Immature natural killer cell (primary cell): ENCODE measurements around the gene LRRC75A. TPM values are rescaled to one million over a fixed set of nuclear protein-coding genes. Genes with fewer than 3 reads are reported as not detected.
A peak's percentile ranks its signal among the peaks of the same experiment; 100 is the strongest.
"Not testable (repeated sequence)": the region's sequence is repeated elsewhere in the genome, so short reads cannot be mapped to it uniquely, and the experiment has no call there.

Experiments
- DNase-seq, 3 donors: peaks; one replicate each; pipeline ENCODE4 v3.0.0; 2022; ENCODE audit warnings: mixed read lengths in 1 of 3
- H3K27ac Mint-ChIP-seq, 6 donors: one replicate each; pipeline ENCODE4 v1.8.0; 2020; ENCODE audit warnings: mixed read lengths in 6 of 6, mild to moderate bottlenecking in 5 of 6, inconsistent platforms in 4 of 6, moderate library complexity in 3 of 6
- H3K27me3 Mint-ChIP-seq, 3 donors: one replicate each; pipeline ENCODE4 v1.8.0; 2020 to 2021; ENCODE audit warnings: low read depth in 3 of 3, mild to moderate bottlenecking in 3 of 3, mixed read lengths in 3 of 3, moderate library complexity in 3 of 3, inconsistent platforms in 1 of 3
- H3K36me3 Mint-ChIP-seq, 3 donors: one replicate each; pipeline ENCODE4 v1.8.0; 2020; ENCODE audit warnings: mixed read lengths in 3 of 3, inconsistent platforms in 2 of 3, mild to moderate bottlenecking in 2 of 3
- H3K4me1 Mint-ChIP-seq, 2 donors: one replicate each; pipeline ENCODE4 v1.8.0; 2020; ENCODE audit warnings: inconsistent platforms in 2 of 2, mild to moderate bottlenecking in 2 of 2, mixed read lengths in 2 of 2, moderate library complexity in 1 of 2
- H3K4me3 Mint-ChIP-seq, 5 donors: one replicate each; pipeline ENCODE4 v1.8.0; 2020; ENCODE audit warnings: mild to moderate bottlenecking in 5 of 5, mixed read lengths in 5 of 5, inconsistent platforms in 3 of 5, moderate library complexity in 3 of 5
- H3K9me3 Mint-ChIP-seq, 6 donors: one replicate each; pipeline ENCODE4 v1.8.0; 2020; ENCODE audit warnings: mild to moderate bottlenecking in 6 of 6, mixed read lengths in 6 of 6, inconsistent platforms in 4 of 6, moderate library complexity in 3 of 6
- polyA plus RNA-seq, 3 donors: library from polyadenylated mRNA; unstranded; fragments of 300-500 nt; fragmentation: Illumina TruSeq; gene quantifications; one replicate each; pipeline ENCODE4 v1.2.3, GENCODE V29; 2021

LRRC75A gene, protein sequence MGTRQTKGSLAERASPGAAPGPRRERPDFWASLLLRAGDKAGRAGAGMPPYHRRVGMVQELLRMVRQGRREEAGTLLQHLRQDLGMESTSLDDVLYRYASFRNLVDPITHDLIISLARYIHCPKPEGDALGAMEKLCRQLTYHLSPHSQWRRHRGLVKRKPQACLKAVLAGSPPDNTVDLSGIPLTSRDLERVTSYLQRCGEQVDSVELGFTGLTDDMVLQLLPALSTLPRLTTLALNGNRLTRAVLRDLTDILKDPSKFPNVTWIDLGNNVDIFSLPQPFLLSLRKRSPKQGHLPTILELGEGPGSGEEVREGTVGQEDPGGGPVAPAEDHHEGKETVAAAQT
- 1 to 10 TPM in 2 of 3 donors, under 1 TPM in 1; 0.93 to 2.1 (median 1.3) TPM for polyA plus RNA-seq

DNA sequence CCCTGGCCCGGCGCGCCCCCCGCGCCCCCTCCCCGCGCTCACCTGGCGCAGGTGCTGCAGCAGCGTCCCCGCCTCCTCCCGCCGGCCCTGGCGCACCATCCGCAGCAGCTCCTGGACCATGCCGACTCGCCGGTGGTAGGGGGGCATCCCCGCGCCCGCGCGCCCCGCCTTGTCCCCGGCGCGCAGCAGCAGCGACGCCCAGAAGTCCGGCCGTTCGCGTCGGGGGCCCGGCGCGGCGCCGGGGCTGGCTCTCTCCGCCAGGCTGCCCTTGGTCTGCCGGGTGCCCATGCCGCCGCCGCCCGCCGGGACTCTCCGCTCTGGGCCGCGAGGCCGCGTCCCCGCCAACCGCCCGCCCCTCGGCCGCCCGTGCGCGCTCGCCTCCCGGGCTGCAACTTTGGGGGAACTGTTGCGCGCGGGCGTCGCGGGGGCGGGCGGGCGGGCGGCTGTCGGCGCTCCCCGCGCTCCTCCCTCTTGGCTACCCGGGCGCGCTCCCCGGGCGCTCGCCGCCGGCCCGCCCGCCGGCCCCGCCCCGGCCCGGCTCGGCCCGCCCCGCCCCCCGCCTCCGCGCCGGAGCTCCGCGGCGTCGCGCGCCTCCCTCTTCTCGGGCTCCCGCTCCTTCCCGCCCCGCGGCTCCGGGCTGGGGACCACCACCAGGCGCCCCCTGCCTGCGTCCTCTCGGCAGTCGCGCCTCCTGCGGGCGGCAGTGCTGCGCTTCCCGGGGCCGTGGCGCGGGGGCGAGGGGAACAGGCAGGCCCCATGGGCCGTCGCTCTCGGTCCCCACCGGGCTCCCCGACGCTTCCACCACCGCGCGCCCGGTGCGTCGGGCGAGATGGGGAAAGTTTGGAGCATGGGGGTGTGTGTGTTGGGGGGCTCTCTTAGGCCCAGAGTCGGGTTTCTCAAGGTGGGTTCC lies at the start of gene LRRC75A:
Gene LRRC75A, minus strand, starts transcription at position 491 of the 910 bp plus-strand sequence. Its CDS starts 203 bp downstream, at position 288.
- peaks cover 10 to 14% of the 10 kb centered on the region in 2 donors for H3K4me1 Mint-ChIP-seq

GRCh38 chr17:16537130-16537458 lies 45.1 kb upstream of the LRRC75A start:
- peaks cover 0 to 1% (median 0%) of the 10 kb centered on the region in 6 donors for H3K9me3 Mint-ChIP-seq
- peaks cover 0 to 6% (median 4%) of the 10 kb centered on the region in 3 donors for H3K27me3 Mint-ChIP-seq
- no peaks in the 10 kb centered on the region for H3K36me3 Mint-ChIP-seq
- peak overlapping the region; percentile 98 for H3K4me3 Mint-ChIP-seq
- H3K27ac Mint-ChIP-seq = peak overlapping the region; percentile 64 to 93 (median 81)
- peaks cover 22 to 32% of the 10 kb centered on the region in 2 donors for H3K4me1 Mint-ChIP-seq
- peak in 1 of 3 donors; percentile 6 for DNase-seq

More for the DNA sequence above, at the start of gene LRRC75A:
- Mint-ChIP-seq H3K36me3 (no peaks in the 10 kb centered on the region), H3K27ac (peak within 1 kb of the TSS in 1 of 6 donors; percentile 58), H3K27me3 (peaks cover 2 to 7% (median 5%) of the 10 kb centered on the region in 3 donors), H3K9me3 (peaks cover 0 to 3% (median 0%) of the 10 kb centered on the region in 6 donors), H3K4me3 (peak within 1 kb of the TSS; percentile 80 to 88 (median 83))
- peak; percentile 45 to 57 (median 52) for DNase-seq

DNA sequence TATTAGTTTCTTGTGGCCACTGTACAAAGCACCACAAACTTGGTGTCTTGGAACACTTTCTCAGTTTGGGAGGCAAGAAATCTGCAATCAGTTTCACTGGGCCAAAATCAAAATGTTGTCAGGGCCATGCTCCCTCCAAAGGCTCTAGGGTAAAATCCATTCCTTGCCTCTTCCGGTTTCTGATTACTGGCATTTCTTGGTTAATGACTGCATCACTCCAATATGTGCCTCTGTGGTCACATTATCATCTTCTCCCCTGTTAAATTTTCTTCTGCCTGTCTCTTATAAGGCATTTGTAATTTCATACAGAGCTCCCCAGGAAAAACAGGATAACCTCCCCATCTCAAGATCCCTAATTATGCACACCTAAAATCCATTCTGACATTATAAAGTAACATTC lies 42.2 kb upstream of the LRRC75A start:
- Mint-ChIP-seq H3K4me3 (no peak overlapping the region), H3K27ac (no peak overlapping the region), H3K4me1 (peaks cover 22 to 32% of the 10 kb centered on the region in 2 donors), H3K9me3 (peaks cover 0 to 1% (median 0%) of the 10 kb centered on the region in 6 donors), H3K36me3 (no peaks in the 10 kb centered on the region), H3K27me3 (peaks cover 0 to 11% (median 9%) of the 10 kb centered on the region in 3 donors)
- no peak for DNase-seq

DNA sequence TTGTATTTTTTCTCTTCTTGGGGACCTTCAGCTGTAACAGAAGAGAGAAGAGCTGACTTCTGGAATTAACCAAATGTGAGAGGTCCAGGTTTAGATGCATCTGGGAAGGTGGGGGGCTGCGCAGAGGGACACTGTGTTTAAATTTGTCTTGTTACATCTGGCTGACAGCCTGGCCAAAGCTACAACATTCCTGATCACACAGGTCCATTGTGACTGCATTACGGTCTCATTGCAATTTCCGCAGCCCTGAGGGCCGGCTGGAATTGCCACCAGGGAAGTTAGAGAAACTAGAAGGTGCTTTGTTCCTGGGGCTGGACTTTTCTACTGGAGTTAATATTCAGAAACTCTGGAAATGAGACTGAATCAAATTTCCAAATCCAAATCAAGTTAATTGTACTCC lies 37.9 kb upstream of the LRRC75A start:
- no peak overlapping the region for H3K4me3 Mint-ChIP-seq
- H3K27me3 Mint-ChIP-seq = peaks cover 9 to 15% (median 10%) of the 10 kb centered on the region in 3 donors
- no peaks in the 10 kb centered on the region for H3K9me3 Mint-ChIP-seq
- no peak for DNase-seq
- H3K4me1 Mint-ChIP-seq = peaks cover 2% of the 10 kb centered on the region in 2 donors
- H3K27ac Mint-ChIP-seq = no peak overlapping the region
- H3K36me3 Mint-ChIP-seq = no peaks in the 10 kb centered on the region

DNA sequence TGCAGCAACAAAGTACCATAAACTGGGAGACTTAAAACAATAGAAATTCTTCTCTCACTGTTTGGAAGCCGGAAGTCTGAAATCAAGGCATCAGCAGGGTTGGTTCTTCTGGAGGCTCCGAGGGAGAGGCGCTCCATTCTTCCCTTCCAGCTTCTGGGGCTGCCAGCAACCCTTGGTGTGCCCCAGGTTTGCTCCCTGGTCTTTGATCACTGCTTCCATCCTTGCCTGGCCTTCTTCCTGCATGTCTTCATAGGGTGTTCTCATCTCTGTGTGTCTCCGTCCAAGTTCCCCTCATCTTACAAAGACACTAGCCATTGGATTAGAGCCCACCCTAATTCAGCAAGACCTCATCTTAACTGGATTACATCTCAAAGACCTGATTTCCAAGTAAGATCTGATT lies 35.3 kb upstream of the LRRC75A start:
- Mint-ChIP-seq H3K27ac (no peak overlapping the region), H3K27me3 (peaks cover 9 to 19% (median 10%) of the 10 kb centered on the region in 3 donors), H3K36me3 (no peaks in the 10 kb centered on the region), H3K9me3 (no peaks in the 10 kb centered on the region), H3K4me3 (no peak overlapping the region), H3K4me1 (no peaks in the 10 kb centered on the region)
- DNase-seq = no peak

DNA sequence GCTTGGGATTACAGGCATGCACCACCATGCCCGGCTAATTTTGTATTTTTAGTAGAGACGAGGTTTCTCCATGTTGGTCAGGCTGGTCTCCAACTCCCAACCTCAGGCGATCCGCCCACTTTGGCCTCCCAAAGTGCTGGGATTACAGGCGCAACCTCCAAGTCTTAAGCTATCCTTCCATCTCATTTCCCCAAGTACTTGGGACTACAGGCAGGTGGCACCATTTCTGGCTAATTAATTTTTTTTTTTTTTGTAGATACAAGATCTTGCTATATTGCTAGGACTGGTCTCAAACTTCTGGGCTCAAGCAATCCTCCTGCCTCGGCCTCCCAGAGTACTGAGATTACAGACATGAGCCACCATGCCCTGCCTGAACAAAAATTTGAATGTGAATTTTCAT lies 33.6 kb upstream of the LRRC75A start:
- H3K4me3 Mint-ChIP-seq, H3K36me3 Mint-ChIP-seq, DNase-seq, H3K9me3 Mint-ChIP-seq, H3K27ac Mint-ChIP-seq, H3K4me1 Mint-ChIP-seq: not testable (repeated sequence)
- peaks cover 8 to 15% (median 9%) of the 10 kb centered on the region in 3 donors for H3K27me3 Mint-ChIP-seq

- Mint-ChIP-seq H3K4me3 (no peak overlapping the region), H3K9me3 (no peaks in the 10 kb centered on the region), H3K4me1 (peaks cover 2 to 6% of the 10 kb centered on the region in 2 donors), H3K27me3 (peaks cover 4 to 10% (median 6%) of the 10 kb centered on the region in 3 donors), H3K36me3 (no peaks in the 10 kb centered on the region), H3K27ac (peak overlapping the region in 1 of 6 donors; percentile 43)
- DNase-seq = peak; percentile 63 to 72 (median 66)
These were observed 29.2 kb upstream of the LRRC75A start for GRCh38 chr17:16521070-16521727.

- Mint-ChIP-seq H3K27ac (no peak overlapping the region), H3K4me1 (peaks cover 2 to 6% of the 10 kb centered on the region in 2 donors), H3K27me3 (peaks cover 5 to 12% (median 5%) of the 10 kb centered on the region in 3 donors), H3K9me3 (no peaks in the 10 kb centered on the region), H3K36me3 (no peaks in the 10 kb centered on the region), H3K4me3 (no peak overlapping the region)
- no peak for DNase-seq
These were observed 27.0 kb upstream of the LRRC75A start for GRCh38 chr17:16519021-16519420.

DNA sequence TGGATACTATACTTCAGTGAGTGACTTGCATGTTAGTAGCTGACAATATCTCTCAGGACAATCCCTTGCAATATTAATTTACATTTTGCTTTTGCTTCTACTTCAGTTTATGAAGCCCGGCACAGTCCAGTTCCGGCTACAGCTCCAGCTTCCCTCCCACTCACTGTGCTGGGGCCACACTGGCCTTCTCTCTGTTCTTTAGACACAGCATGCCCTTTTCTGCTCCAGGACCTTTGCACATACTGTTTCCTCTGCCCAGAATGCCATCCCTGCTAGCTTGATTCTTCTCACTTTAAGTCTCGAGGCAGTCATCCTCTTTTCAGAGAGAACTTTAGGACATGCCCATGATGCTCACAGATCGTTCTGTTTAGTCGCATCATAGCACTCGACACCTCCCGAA lies 25.5 kb upstream of the LRRC75A start:
- H3K27me3 Mint-ChIP-seq = peaks cover 5 to 14% (median 5%) of the 10 kb centered on the region in 3 donors
- no peaks in the 10 kb centered on the region for H3K36me3 Mint-ChIP-seq
- H3K4me1 Mint-ChIP-seq = peaks cover 2 to 6% of the 10 kb centered on the region in 2 donors
- no peaks in the 10 kb centered on the region for H3K9me3 Mint-ChIP-seq
- DNase-seq = no peak
- no peak overlapping the region for H3K27ac Mint-ChIP-seq
- H3K4me3 Mint-ChIP-seq = no peak overlapping the region

DNA sequence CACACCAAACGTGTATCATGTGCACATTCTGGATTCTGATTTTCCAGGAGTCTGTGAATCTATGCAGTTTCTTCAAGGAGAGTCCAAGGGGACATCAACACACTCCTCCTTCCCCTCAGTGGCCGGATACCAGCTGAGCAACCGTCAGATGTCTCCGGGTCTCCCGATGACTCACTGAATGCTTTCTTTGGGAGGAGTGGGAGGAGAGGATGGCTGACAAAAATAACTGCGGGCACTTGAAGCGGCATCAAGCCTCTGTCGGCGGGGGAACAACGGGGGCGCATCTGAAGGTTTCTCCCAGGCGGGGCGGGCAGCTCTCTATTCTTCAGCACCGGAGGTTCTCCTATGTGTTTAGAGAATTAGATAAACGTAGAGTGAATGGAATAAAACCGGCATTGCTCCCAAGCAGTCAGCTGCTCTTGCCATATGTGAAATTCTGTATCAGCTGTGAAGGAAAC lies 24.6 kb upstream of the LRRC75A start:
- Mint-ChIP-seq H3K27ac (no peak overlapping the region), H3K4me1 (peaks cover 2 to 6% of the 10 kb centered on the region in 2 donors), H3K9me3 (no peaks in the 10 kb centered on the region), H3K4me3 (no peak overlapping the region), H3K36me3 (no peaks in the 10 kb centered on the region), H3K27me3 (peaks cover 5 to 14% (median 5%) of the 10 kb centered on the region in 3 donors)
- no peak for DNase-seq

GRCh38 chr17:16515933-16516332 lies 23.9 kb upstream of the LRRC75A start:
- H3K27ac Mint-ChIP-seq = no peak overlapping the region
- no peaks in the 10 kb centered on the region for H3K9me3 Mint-ChIP-seq
- peaks cover 5 to 12% (median 5%) of the 10 kb centered on the region in 3 donors for H3K27me3 Mint-ChIP-seq
- no peak for DNase-seq
- H3K4me3 Mint-ChIP-seq = no peak overlapping the region
- peaks cover 0 to under 1% of the 10 kb centered on the region in 2 donors for H3K4me1 Mint-ChIP-seq
- no peaks in the 10 kb centered on the region for H3K36me3 Mint-ChIP-seq

DNA sequence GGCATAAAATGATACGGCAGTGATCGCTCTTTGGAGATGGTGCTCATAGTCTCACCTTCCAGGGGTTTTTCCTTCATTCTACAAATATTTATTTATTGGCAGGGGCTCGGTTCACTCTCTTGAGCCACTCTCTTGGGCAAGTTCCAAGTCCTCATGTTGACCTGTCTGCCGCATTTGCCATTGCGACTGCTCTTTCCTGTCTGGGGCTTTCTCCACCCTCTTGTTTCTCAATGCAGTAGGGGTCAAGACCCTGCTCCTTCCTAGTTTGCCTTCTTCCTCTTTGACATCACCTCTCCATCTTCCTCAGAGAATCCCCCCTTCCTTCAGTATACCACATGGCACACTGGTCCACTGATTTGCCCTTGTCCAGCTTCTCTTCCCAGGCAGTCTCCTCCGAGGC lies 21.9 kb upstream of the LRRC75A start:
- Mint-ChIP-seq H3K27me3 (peaks cover 5 to 7% (median 6%) of the 10 kb centered on the region in 3 donors), H3K4me3 (no peak overlapping the region), H3K9me3 (no peaks in the 10 kb centered on the region), H3K27ac (no peak overlapping the region), H3K36me3 (no peaks in the 10 kb centered on the region), H3K4me1 (no peaks in the 10 kb centered on the region)
- no peak for DNase-seq

- no peak overlapping the region for H3K4me3 Mint-ChIP-seq
- no peaks in the 10 kb centered on the region for H3K4me1 Mint-ChIP-seq
- H3K9me3 Mint-ChIP-seq = no peaks in the 10 kb centered on the region
- DNase-seq = no peak
- peaks cover 5 to 8% (median 6%) of the 10 kb centered on the region in 3 donors for H3K27me3 Mint-ChIP-seq
- no peaks in the 10 kb centered on the region for H3K36me3 Mint-ChIP-seq
- H3K27ac Mint-ChIP-seq = no peak overlapping the region
These were observed 20.0 kb upstream of the LRRC75A start for GRCh38 chr17:16512011-16512410.
